ENCODE data around the gene SCFD2. TPM values are rescaled to one million over a fixed set of nuclear protein-coding genes. Genes with fewer than 3 reads are reported as not detected.

Gene SCFD2
- total and polyA plus RNA-seq, 2 of the 8 experiments (the other 6 are each of a cell fraction or from before 2014, with no cell fraction given), result 6.2 to 10.2 TPM

DNA sequence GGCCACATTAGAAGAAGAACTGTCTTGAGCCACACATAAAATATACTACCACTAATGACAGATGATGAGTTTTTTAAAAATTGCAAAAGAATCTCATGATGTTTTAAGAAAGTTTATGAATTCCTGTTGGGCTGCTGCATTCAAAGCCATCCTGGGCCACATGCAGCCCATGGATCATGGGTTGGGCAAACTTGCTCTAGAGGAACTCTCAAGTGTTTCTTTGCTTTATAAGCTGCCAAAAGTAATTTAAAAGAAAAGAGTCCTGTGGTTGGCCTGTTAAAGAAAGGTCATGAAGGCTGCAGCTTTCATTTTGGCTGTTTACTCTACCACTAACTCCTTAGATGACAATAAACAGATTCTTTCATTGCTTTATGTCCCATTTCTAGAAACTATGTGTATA lies 218.2 kb downstream of the SCFD2 start:
- Histone ChIP-seq H3K36me3 (ENCODE audit: control insufficient read depth in 2 of 4, insufficient read depth in 4 of 4, low read length in 3 of 4) (no peaks in the 10 kb centered on the region), H2BK5ac (ENCODE audit: low read depth, low read length) (no peak overlapping the region), H3K56ac (replicated peaks; ENCODE audit: insufficient read length, low read depth, low read length) (no peak overlapping the region), H2BK12ac (ENCODE audit: low read depth, low read length) (no peak overlapping the region), H3K4me1 (replicated peaks in 1 of 4; ENCODE audit: control insufficient read depth in 3 of 4, insufficient read depth in 4 of 4, low read length in 3 of 4) (no peaks in the 10 kb centered on the region), H2BK20ac (ENCODE audit: low read length) (no peak overlapping the region), H4K20me1 (replicated peaks in 1 of 2; ENCODE audit: control insufficient read depth in 1 of 2, insufficient read depth in 2 of 2, low read length in 2 of 2) (no peaks in the 10 kb centered on the region), H3K23me2 (ENCODE audit: low read depth, low read length) (no peaks in the 10 kb centered on the region), H3K4ac (replicated peaks; ENCODE audit: insufficient read length, low read depth, low read length) (no peak overlapping the region), H3K23ac (ENCODE audit: insufficient read length) (no peak overlapping the region), H3K27ac (ENCODE audit: low read depth, low read length) (no peak overlapping the region), H3K27me3 (replicated peaks in 1 of 4; ENCODE audit: control insufficient read depth in 3 of 4, extremely low read depth in 1 of 4, insufficient read depth in 3 of 4, low read length in 3 of 4) (no peaks in the 10 kb centered on the region), H2BK15ac (ENCODE audit: low read length) (no peak overlapping the region), H4K91ac (replicated peaks; ENCODE audit: insufficient read length, low read length) (no peak overlapping the region), H3K4me3 (ENCODE audit: extremely low read depth in 1 of 4, insufficient read depth in 2 of 4, low read depth in 3 of 4, low read length in 4 of 4) (no peak overlapping the region), H2BK120ac (replicated peaks; ENCODE audit: low read depth, low read length) (no peak overlapping the region), H3K18ac (ENCODE audit: extremely low read depth, low read length) (no peak overlapping the region), H3K14ac (ENCODE audit: insufficient read length) (no peak overlapping the region), H2AFZ (ENCODE audit: low read length) (no peak overlapping the region), H2AK5ac (ENCODE audit: low read depth, low read length) (no peak overlapping the region), H3K9me3 (ENCODE audit: insufficient read depth in 2 of 2, low read depth in 1 of 2, low read length in 1 of 2) (peaks cover 0 to 2% of the 10 kb centered on the region in 2 experiments; a peak in 1 of 4 replicates), H3K79me1 (ENCODE audit: low read depth, low read length) (no peaks in the 10 kb centered on the region), H3K79me2 (ENCODE audit: control insufficient read depth in 1 of 2, insufficient read depth in 2 of 2, low read length in 2 of 2) (no peaks in the 10 kb centered on the region), H3K4me2 (ENCODE audit: insufficient read depth in 1 of 2, low read depth in 2 of 2, low read length in 2 of 2) (no peak overlapping the region), H4K5ac (ENCODE audit: insufficient read length, low read depth, low read length) (no peak overlapping the region), H4K8ac (ENCODE audit: extremely low read depth, insufficient read depth, low read length) (no peak overlapping the region), H3K9ac (replicated peaks in 1 of 4; ENCODE audit: extremely low read depth in 1 of 4, low read depth in 3 of 4, low read length in 3 of 4) (no peak overlapping the region)
- TF ChIP-seq, protein P1, sequence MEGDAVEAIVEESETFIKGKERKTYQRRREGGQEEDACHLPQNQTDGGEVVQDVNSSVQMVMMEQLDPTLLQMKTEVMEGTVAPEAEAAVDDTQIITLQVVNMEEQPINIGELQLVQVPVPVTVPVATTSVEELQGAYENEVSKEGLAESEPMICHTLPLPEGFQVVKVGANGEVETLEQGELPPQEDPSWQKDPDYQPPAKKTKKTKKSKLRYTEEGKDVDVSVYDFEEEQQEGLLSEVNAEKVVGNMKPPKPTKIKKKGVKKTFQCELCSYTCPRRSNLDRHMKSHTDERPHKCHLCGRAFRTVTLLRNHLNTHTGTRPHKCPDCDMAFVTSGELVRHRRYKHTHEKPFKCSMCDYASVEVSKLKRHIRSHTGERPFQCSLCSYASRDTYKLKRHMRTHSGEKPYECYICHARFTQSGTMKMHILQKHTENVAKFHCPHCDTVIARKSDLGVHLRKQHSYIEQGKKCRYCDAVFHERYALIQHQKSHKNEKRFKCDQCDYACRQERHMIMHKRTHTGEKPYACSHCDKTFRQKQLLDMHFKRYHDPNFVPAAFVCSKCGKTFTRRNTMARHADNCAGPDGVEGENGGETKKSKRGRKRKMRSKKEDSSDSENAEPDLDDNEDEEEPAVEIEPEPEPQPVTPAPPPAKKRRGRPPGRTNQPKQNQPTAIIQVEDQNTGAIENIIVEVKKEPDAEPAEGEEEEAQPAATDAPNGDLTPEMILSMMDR (IDR thresholded peaks at IDR 0.05; ENCODE audit: control extremely low read depth in 1 of 3, insufficient read depth in 1 of 3, low read depth in 1 of 3, low read length in 3 of 3), result no peak
- no peak for TF ChIP-seq SIN3A (conservative IDR thresholded peaks at IDR 0.05 in 1 of 2, IDR thresholded peaks at IDR 0.05 in 1 of 2; ENCODE audit: low read depth in 1 of 2, low read length in 2 of 2)
- POLR2A ChIA-PET (ENCODE audit: partially characterized antibody), result interaction anchor here (0.5 kb wide), 1 partner anchor 1515 kb away, joined by 3 read pairs; no protein-coding TSS in a partner anchor
- CTCF ChIA-PET (ENCODE audit: partially characterized antibody), result interaction anchor here (0.5 kb wide), 1 partner anchor 13 kb away, joined by 4 read pairs; no protein-coding TSS in a partner anchor
- DNase-seq (ENCODE audit: low read depth in 1 of 2, low spot score in 2 of 2), result no peak
- no peak for FAIRE-seq

Measured in H1 (cell line).